HepG2 (cell line): Measurements from ENCODE around the gene TAGLN. TPM values are rescaled to one million over a fixed set of nuclear protein-coding genes. Genes with fewer than 3 reads are reported as not detected.

Source experiments
- ATAC-seq: fragments of 200-7000 bp; cut with Tn5 transposase; 3 replicates; pipeline ENCODE4 v1.9.1; 2020; ENCODE audit warnings: mild to moderate bottlenecking, moderate library complexity
- BruUV-seq: library from RNA; stranded (reverse); fragments of 400-500 nt; replicated peaks from 2 replicates; lab custom pipeline; 2021; lab: Mats Ljungman, UMichigan
- CTCF ChIA-PET: fragments of 300-600 bp; formaldehyde crosslinking; extraction: SDS; loops from one replicate; lab custom pipeline; 2021; ENCODE audit warnings: low total read pairs, inconsistent platforms, low intra/inter-chr PET ratio; lab: Yijun Ruan, JAX
- POLR2A ChIA-PET: fragments of 350-600 bp; sonication (Branson Sonifier 250); formaldehyde crosslinking; loops from one replicate; lab custom pipeline; 2020; ENCODE audit warnings: antibody characterized with exemption, inconsistent platforms; lab: Yijun Ruan, JAX
- DNase-seq: peaks from one replicate; pipeline ENCODE4 v3.0.0-alpha.2; 2015; ENCODE audit warnings: low spot score
- FAIRE-seq: peaks from 3 replicates; lab custom pipeline; 2011; peaks lifted over from hg19 to GRCh38; lab: Jason Lieb, UNC
- H2AFZ ChIP-seq: one replicate; pipeline ENCODE4 v1.6.1; 2011; ENCODE audit warnings: low read length, inconsistent platforms
- H3K27ac ChIP-seq: fragments of 300-600 bp; 3 replicates; pipeline ENCODE4 v1.8.0; 2011; ENCODE audit warnings: mixed run types, mild to moderate bottlenecking, mixed read lengths, low read length, inconsistent platforms; ENCODE audit not compliant: insufficient read depth; ENCODE audit errors: extremely low read length
- H3K27me3 ChIP-seq, 2 experiments: fragments of 200-600 bp in 1 of 2; 2 replicates in 1 of 2; 3 replicates in 1 of 2; pipeline versions ENCODE4 v1.6.0 to v1.8.0; 2011; ENCODE audit warnings: low read length in 2 of 2, mild to moderate bottlenecking in 2 of 2, moderate library complexity in 2 of 2, inconsistent platforms in 1 of 2; ENCODE audit not compliant: insufficient read depth in 2 of 2, control insufficient read depth in 1 of 2
- H3K36me3 ChIP-seq, 2 experiments: fragments of 200-600 bp in 1 of 2; replicated peaks in 1 of 2; 2 replicates in 1 of 2; 3 replicates in 1 of 2; pipeline versions ENCODE4 v1.5.1 to v1.8.0; 2011; ENCODE audit warnings: low read length in 2 of 2, inconsistent platforms in 1 of 2; ENCODE audit not compliant: insufficient read depth in 2 of 2, control insufficient read depth in 1 of 2
- H3K4me1 ChIP-seq: 2 replicates; pipeline ENCODE4 v1.5.1; 2012; ENCODE audit warnings: low read length, inconsistent platforms; ENCODE audit not compliant: insufficient read depth
- H3K4me2 ChIP-seq: 2 replicates; pipeline ENCODE4 v1.6.0; 2011; ENCODE audit warnings: low read depth, low read length, inconsistent platforms
- H3K4me3 ChIP-seq, 3 experiments: fragments of 200-600 bp in 1 of 3; sonication (generic), shearing (Covaris generic) in 1 of 3; replicated peaks in 1 of 3; 2 replicates each; pipeline ENCODE4 v1.5.1; 2011 to 2016; ENCODE audit warnings: low read length in 3 of 3, inconsistent platforms in 2 of 3, low read depth in 2 of 3, mild to moderate bottlenecking in 2 of 3, control low read depth in 1 of 3, mixed read lengths in 1 of 3; ENCODE audit not compliant: insufficient read depth in 1 of 3
- H3K79me2 ChIP-seq: one replicate; pipeline ENCODE4 v1.6.1; 2011; ENCODE audit warnings: low read length, inconsistent platforms; ENCODE audit not compliant: insufficient read depth
- H3K9ac ChIP-seq: 2 replicates; pipeline ENCODE4 v1.6.0; 2011; ENCODE audit warnings: mild to moderate bottlenecking, low read depth, low read length, inconsistent platforms; ENCODE audit not compliant: insufficient read depth
- H3K9me3 ChIP-seq: 2 replicates; pipeline ENCODE4 v1.5.1; 2012; ENCODE audit warnings: mild to moderate bottlenecking, low read length
- H4K20me1 ChIP-seq: 2 replicates; pipeline ENCODE4 v1.6.0; 2011; ENCODE audit warnings: inconsistent platforms, mild to moderate bottlenecking, low read length, moderate library complexity; ENCODE audit not compliant: insufficient read depth
- ESRRA ChIP-seq: sonication (generic); formaldehyde crosslinking; IDR thresholded peaks from 2 replicates; pipeline ENCODE4 v1.5.1; 2020; ENCODE audit warnings: mild to moderate bottlenecking, low read depth, missing genetic modification reagents
- EZH2 ChIP-seq: conservative IDR thresholded peaks from 2 replicates; pipeline ENCODE4 v1.6.1; 2012; ENCODE audit warnings: mild to moderate bottlenecking, low read depth, low read length, moderate library complexity
- ZNF12 ChIP-seq: sonication (generic); formaldehyde crosslinking; IDR thresholded peaks from 2 replicates; pipeline ENCODE4 v1.5.0; 2020; ENCODE audit warnings: missing genetic modification reagents
- ZNF780A ChIP-seq: sonication (generic); formaldehyde crosslinking; IDR thresholded peaks from 2 replicates; pipeline ENCODE4 v1.8.0; 2022; ENCODE audit warnings: mild to moderate bottlenecking, missing genetic modification reagents, moderate library complexity
- ZSCAN25 ChIP-seq: sonication (generic); formaldehyde crosslinking; IDR thresholded peaks from 2 replicates; pipeline ENCODE4 v1.8.0; 2022; ENCODE audit warnings: mild to moderate bottlenecking, missing genetic modification reagents
- WGBS: methylation state at CpG from one replicate; pipeline ENCODE4 v1.1.6; 2017; ENCODE audit warnings: low lambda C conversion rate; 5-methylcytosine and 5-hydroxymethylcytosine counted together
- in situ Hi-C: cut with HindIII; loops from 2 replicates; pipeline ENCODE4 v1.10.0; 2017; ENCODE audit warnings: low pct_unique_long_range_greater_than_20kb; ENCODE audit not compliant: extremely low pct_ligation_motif_present
- intact Hi-C: fragments of 100-400 bp; cut with micrococcal nuclease; formaldehyde crosslinking; loops from one replicate; pipeline ENCODE4 v1.10.0; 2022; ENCODE audit not compliant: unreplicated experiment
- polyA plus RNA-seq, 8 experiments: library from polyadenylated mRNA; depleted of rRNA in 3 of 8; stranded (reverse) in 7 of 8; unstranded in 1 of 8; fragments of >200 nt; fragmentation: Illumina TruSeq in 4 of 8; extraction: Trizol in 4 of 8; gene quantifications; 2 replicates each; pipeline versions ENCODE4 v1.2.1 to v1.2.3, GENCODE V29; 2011 to 2016; ENCODE audit warnings: low read depth in 4 of 8, missing spikeins in 1 of 8, mixed read lengths in 1 of 8; ENCODE audit not compliant: insufficient read depth in 1 of 8
- total RNA-seq, 5 experiments: library from RNA; depleted of rRNA; stranded (reverse); fragments of >200 nt; fragmentation: Illumina TruSeq; extraction: Trizol; gene quantifications; 2 replicates each; pipeline ENCODE4 v1.2.3, GENCODE V29; 2016; ENCODE audit warnings: low read depth in 1 of 5
- TF ChIP-seq, protein P1 (sequence below): sonication (generic); formaldehyde crosslinking; IDR thresholded peaks from 2 replicates; pipeline ENCODE4 v1.9.0; 2021; ENCODE audit warnings: missing genetic modification reagents, borderline replicate concordance
- TF ChIP-seq, protein P2 (sequence below): sonication (generic); formaldehyde crosslinking; IDR thresholded peaks from 2 replicates; pipeline ENCODE4 v1.5.0; 2020; ENCODE audit warnings: missing genetic modification reagents, mild to moderate bottlenecking, borderline replicate concordance

The TAGLN gene
- total and polyA plus RNA-seq, 2 of the 13 experiments (the other 11 are each of a cell fraction or from before 2014, with no cell fraction given) = 12.6 to 75.4 TPM

DNA sequence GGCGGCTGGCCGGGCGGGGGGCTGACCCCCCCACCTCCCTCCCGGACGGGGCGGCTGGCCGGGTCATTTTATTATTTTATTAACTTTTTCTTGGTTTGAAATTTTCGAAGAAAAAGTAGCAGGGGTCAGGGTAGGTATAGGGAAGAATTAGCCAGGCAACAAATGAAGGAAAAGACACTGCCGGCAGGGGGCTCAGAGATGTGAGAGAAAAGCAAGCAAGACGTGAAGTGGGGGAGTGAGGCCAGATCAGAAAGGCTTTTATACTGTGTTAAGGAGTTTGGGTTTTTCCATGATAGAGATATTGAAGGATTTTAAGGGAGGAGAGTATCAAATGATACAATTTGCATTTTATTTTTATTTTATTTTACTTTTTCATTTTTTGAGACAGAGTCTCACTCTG, 52.3 kb downstream of the TAGLN start:
- POLR2A ChIA-PET = no interaction called here
- BruUV-seq = no TSS peak
- H2AFZ ChIP-seq = no peak overlapping the region
- CTCF ChIA-PET = no interaction called here
- intact Hi-C loops (no loop called here), in situ Hi-C loops (no loop called here)
- no peaks in the 10 kb centered on the region for H4K20me1 ChIP-seq
- no peak for FAIRE-seq
- no peaks in the 10 kb centered on the region for H3K9me3 ChIP-seq
- no peak for DNase-seq
- TF ChIP-seq ESRRA (no peak), ZSCAN25 (CRISPR knock-in tag) (no peak), ZNF12 (CRISPR knock-in tag) (no peak), EZH2 (no peak), ZNF780A (CRISPR knock-in tag) (no peak)
- TF ChIP-seq, protein P1, sequence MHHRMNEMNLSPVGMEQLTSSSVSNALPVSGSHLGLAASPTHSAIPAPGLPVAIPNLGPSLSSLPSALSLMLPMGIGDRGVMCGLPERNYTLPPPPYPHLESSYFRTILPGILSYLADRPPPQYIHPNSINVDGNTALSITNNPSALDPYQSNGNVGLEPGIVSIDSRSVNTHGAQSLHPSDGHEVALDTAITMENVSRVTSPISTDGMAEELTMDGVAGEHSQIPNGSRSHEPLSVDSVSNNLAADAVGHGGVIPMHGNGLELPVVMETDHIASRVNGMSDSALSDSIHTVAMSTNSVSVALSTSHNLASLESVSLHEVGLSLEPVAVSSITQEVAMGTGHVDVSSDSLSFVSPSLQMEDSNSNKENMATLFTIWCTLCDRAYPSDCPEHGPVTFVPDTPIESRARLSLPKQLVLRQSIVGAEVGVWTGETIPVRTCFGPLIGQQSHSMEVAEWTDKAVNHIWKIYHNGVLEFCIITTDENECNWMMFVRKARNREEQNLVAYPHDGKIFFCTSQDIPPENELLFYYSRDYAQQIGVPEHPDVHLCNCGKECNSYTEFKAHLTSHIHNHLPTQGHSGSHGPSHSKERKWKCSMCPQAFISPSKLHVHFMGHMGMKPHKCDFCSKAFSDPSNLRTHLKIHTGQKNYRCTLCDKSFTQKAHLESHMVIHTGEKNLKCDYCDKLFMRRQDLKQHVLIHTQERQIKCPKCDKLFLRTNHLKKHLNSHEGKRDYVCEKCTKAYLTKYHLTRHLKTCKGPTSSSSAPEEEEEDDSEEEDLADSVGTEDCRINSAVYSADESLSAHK (CRISPR knock-in tag) = no peak
- TF ChIP-seq, protein P2, sequence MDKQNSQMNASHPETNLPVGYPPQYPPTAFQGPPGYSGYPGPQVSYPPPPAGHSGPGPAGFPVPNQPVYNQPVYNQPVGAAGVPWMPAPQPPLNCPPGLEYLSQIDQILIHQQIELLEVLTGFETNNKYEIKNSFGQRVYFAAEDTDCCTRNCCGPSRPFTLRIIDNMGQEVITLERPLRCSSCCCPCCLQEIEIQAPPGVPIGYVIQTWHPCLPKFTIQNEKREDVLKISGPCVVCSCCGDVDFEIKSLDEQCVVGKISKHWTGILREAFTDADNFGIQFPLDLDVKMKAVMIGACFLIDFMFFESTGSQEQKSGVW (CRISPR knock-in tag) = no peak
- no peaks in the 10 kb centered on the region; the same call in 1 of the 2 replicates for H3K4me1 ChIP-seq
- H3K4me3 ChIP-seq = no peak overlapping the region
- no peak overlapping the region for H3K27ac ChIP-seq
- no peak for ATAC-seq
- peaks cover 2 to 17% of the 10 kb centered on the region in 2 experiments for H3K36me3 ChIP-seq
- 96% methylated on average over 10 of the region's 10 CpGs for WGBS
- no peak overlapping the region for H3K9ac ChIP-seq
- no peaks in the 10 kb centered on the region for H3K79me2 ChIP-seq
- no peaks in the 10 kb centered on the region for H3K27me3 ChIP-seq
- H3K4me2 ChIP-seq = no peak overlapping the region
